ENCODE results near the gene MT1A.
A peak's percentile ranks its signal among the peaks of the same experiment; 100 is the strongest.

The MT1A gene

GRCh38 chr16:56637814-56638750 lies at the start of gene MT1A:
MT1A (plus strand) TSS chr16:56638666; CDS start chr16:56638739, 73 bp downstream.
- TF ChIP-seq POU6F1 (CRISPR knock-in tag; IDR thresholded peaks at IDR 0.05; ENCODE audit: borderline replicate concordance, low read depth) (no peak), RARB (CRISPR knock-in tag; IDR thresholded peaks at IDR 0.05) (no peak)
- ATAC-seq = peak; percentile 78

- ATAC-seq = no peak
- TF ChIP-seq GLIS3 (CRISPR knock-in tag; IDR thresholded peaks at IDR 0.05) (no peak), CSDC2 (CRISPR knock-in tag; IDR thresholded peaks at IDR 0.05) (no peak), ISL1 (CRISPR knock-in tag; IDR thresholded peaks at IDR 0.05) (no peak), ESRRG (CRISPR knock-in tag; IDR thresholded peaks at IDR 0.05) (no peak), OSR1 (CRISPR knock-in tag; IDR thresholded peaks at IDR 0.05) (no peak), ZNF70 (CRISPR knock-in tag; IDR thresholded peaks at IDR 0.05) (no peak), CSRNP3 (CRISPR knock-in tag; IDR thresholded peaks at IDR 0.05) (no peak), ZC3H10 (CRISPR knock-in tag; IDR thresholded peaks at IDR 0.05) (no peak)
Observed at GRCh38 chr16:56588781-56589140, 49.7 kb upstream of the MT1A start.

GRCh38 chr16:56589141-56590039 lies 49.1 kb upstream of the MT1A start, which contains the start of gene MT3:
MT3 (plus strand) TSS chr16:56589528; CDS start chr16:56589591, 63 bp downstream.
- TF ChIP-seq ZFP3 (CRISPR knock-in tag; IDR thresholded peaks at IDR 0.05) = no peak
- no peak for TF ChIP-seq ZC3H10 (CRISPR knock-in tag; IDR thresholded peaks at IDR 0.05)
- no peak for TF ChIP-seq ARNTL (CRISPR knock-in tag; IDR thresholded peaks at IDR 0.05; ENCODE audit: borderline replicate concordance, low read depth)
- no peak for TF ChIP-seq TSHZ2 (CRISPR knock-in tag; IDR thresholded peaks at IDR 0.05)
- TF ChIP-seq ZNF70 (CRISPR knock-in tag; IDR thresholded peaks at IDR 0.05) = no peak
- no peak for TF ChIP-seq CSDC2 (CRISPR knock-in tag; IDR thresholded peaks at IDR 0.05)
- no peak for TF ChIP-seq OSR1 (CRISPR knock-in tag; IDR thresholded peaks at IDR 0.05)
- no peak for TF ChIP-seq PPARA (CRISPR knock-in tag; IDR thresholded peaks at IDR 0.05; ENCODE audit: borderline replicate concordance)
- TF ChIP-seq ESRRG (CRISPR knock-in tag; IDR thresholded peaks at IDR 0.05) = no peak
- no peak for TF ChIP-seq ZNF565 (CRISPR knock-in tag; conservative IDR thresholded peaks at IDR 0.05; ENCODE audit: low read depth)
- no peak for TF ChIP-seq PATZ1 (CRISPR knock-in tag; IDR thresholded peaks at IDR 0.05; ENCODE audit: borderline replicate concordance)
- TF ChIP-seq ISL1 (CRISPR knock-in tag; IDR thresholded peaks at IDR 0.05) = no peak
- TF ChIP-seq ZNF8 (CRISPR knock-in tag; IDR thresholded peaks at IDR 0.05) = no peak
- no peak for TF ChIP-seq BACH2 (CRISPR knock-in tag; IDR thresholded peaks at IDR 0.05; ENCODE audit: borderline replicate concordance)
- TF ChIP-seq GLIS3 (CRISPR knock-in tag; IDR thresholded peaks at IDR 0.05) = no peak
- no peak for TF ChIP-seq RARB (CRISPR knock-in tag; IDR thresholded peaks at IDR 0.05)
- ATAC-seq = peak; percentile 77
